HG03469 (cell line): ENCODE measurements around the gene SHISA6.

Experiments used
- ATAC-seq: cut with Tn5 transposase; IDR thresholded peaks from one replicate; pipeline ENCODE4 v1.9.1; 2021; ENCODE audit warnings: mild to moderate bottlenecking, moderate library complexity, moderate number of reproducible peaks; ENCODE audit not compliant: unreplicated experiment

The SHISA6 gene

GRCh38 chr17:11514565-11514964 is 273.6 kb downstream of the SHISA6 start:
- ATAC-seq, result no peak

- ATAC-seq, result no peak
These were observed 274.1 kb downstream of the SHISA6 start for GRCh38 chr17:11514981-11515680.

GRCh38 chr17:11515901-11516300 is 274.9 kb downstream of the SHISA6 start:
- ATAC-seq, result no peak

GRCh38 chr17:11535231-11535630 is 294.2 kb downstream of the SHISA6 start:
- no peak for ATAC-seq

- ATAC-seq, result no peak
These were observed 297.4 kb downstream of the SHISA6 start for GRCh38 chr17:11538366-11538765.

- ATAC-seq, result no peak
These were observed 298.6 kb downstream of the SHISA6 start for GRCh38 chr17:11539637-11540036.

- ATAC-seq, result no peak
These were observed 304.0 kb downstream of the SHISA6 start for GRCh38 chr17:11545002-11545401.

GRCh38 chr17:11545696-11546095 is 304.7 kb downstream of the SHISA6 start:
- ATAC-seq, result no peak

GRCh38 chr17:11547853-11548252 is 306.8 kb downstream of the SHISA6 start:
- no peak for ATAC-seq

- ATAC-seq, result no peak
These were observed 307.4 kb downstream of the SHISA6 start for GRCh38 chr17:11548398-11548797.

GRCh38 chr17:11550431-11550830 is 309.4 kb downstream of the SHISA6 start:
- ATAC-seq, result no peak

- no peak for ATAC-seq
These were observed 310.4 kb downstream of the SHISA6 start for GRCh38 chr17:11551442-11551841.

- ATAC-seq, result no peak
These were observed 312.1 kb downstream of the SHISA6 start for GRCh38 chr17:11553135-11553534.

- ATAC-seq, result no peak
These were observed 313.0 kb downstream of the SHISA6 start for GRCh38 chr17:11554042-11554441.

GRCh38 chr17:11554542-11554941 is 313.5 kb downstream of the SHISA6 start:
- ATAC-seq, result no peak

GRCh38 chr17:11555530-11555929 is 314.5 kb downstream of the SHISA6 start:
- no peak for ATAC-seq

GRCh38 chr17:11557727-11558452 is 316.9 kb downstream of the SHISA6 start:
- ATAC-seq, result no peak

- ATAC-seq, result no peak
These were observed 317.7 kb downstream of the SHISA6 start for GRCh38 chr17:11558681-11559234.

GRCh38 chr17:11559601-11560000 is 318.6 kb downstream of the SHISA6 start:
- ATAC-seq, result no peak

GRCh38 chr17:11561281-11561680 is 320.3 kb downstream of the SHISA6 start:
- no peak for ATAC-seq

GRCh38 chr17:11561702-11562101 is 320.7 kb downstream of the SHISA6 start:
- no peak for ATAC-seq
